ENCODE results near the gene PCSK4. TPM values are rescaled to one million over a fixed set of nuclear protein-coding genes. Genes with fewer than 3 reads are reported as not detected.

The PCSK4 gene
- total and polyA plus RNA-seq, 2 of the 4 experiments (the other 2 are of a cell fraction) = 0.72 to 1.7 TPM

GRCh38 chr19:1528596-1529429, 38.7 kb upstream of the PCSK4 start:
- Histone ChIP-seq H2AK5ac (ENCODE audit: low read depth, low read length) (no peak overlapping the region), H3K18ac (ENCODE audit: low read depth, low read length) (no peak overlapping the region), H3K27ac (ENCODE audit: insufficient read depth, low read length) (no peak overlapping the region), H3K4me1 (ENCODE audit: control insufficient read depth, insufficient read depth, low read length) (no peaks in the 10 kb centered on the region; the same call in 1 of the 2 replicates), H3K14ac (replicated peaks; ENCODE audit: low read depth, low read length) (no peak overlapping the region), H4K91ac (ENCODE audit: insufficient read depth, low read depth, low read length) (no peak overlapping the region), H4K5ac (ENCODE audit: low read depth, low read length) (no peak overlapping the region), H3K27me3 (ENCODE audit: control insufficient read depth, insufficient read depth, low read length) (peaks cover 18% of the 10 kb centered on the region), H2BK20ac (ENCODE audit: low read depth, low read length) (no peak overlapping the region), H2AK9ac (replicated peaks; ENCODE audit: low read depth, low read length, poor library complexity) (no peak overlapping the region), H3K79me1 (ENCODE audit: low read depth in 1 of 2, low read length in 2 of 2) (no peaks in the 10 kb centered on the region), H2AFZ (replicated peaks; ENCODE audit: low read length, poor library complexity) (no peak overlapping the region), H4K20me1 (ENCODE audit: insufficient read depth, low read length) (peaks cover 7% of the 10 kb centered on the region; the same call in 1 of the 2 replicates), H3K9me1 (ENCODE audit: insufficient read depth, low read length) (peaks cover 4% of the 10 kb centered on the region; the same call in 1 of the 2 replicates), H3K4me3 (ENCODE audit: insufficient read depth, low read depth, low read length) (no peak overlapping the region), H3K56ac (ENCODE audit: extremely low read depth, insufficient read depth, low read length) (no peak overlapping the region), H3K23ac (ENCODE audit: low read depth, low read length) (no peak overlapping the region), H3K4ac (ENCODE audit: low read depth, low read length) (no peak overlapping the region), H4K8ac (ENCODE audit: low read depth in 2 of 2, low read length in 2 of 2) (no peak overlapping the region), H3K9me3 (ENCODE audit: control insufficient read depth, insufficient read depth, low read length) (no peaks in the 10 kb centered on the region), H3K9ac (ENCODE audit: low read depth, low read length) (no peak overlapping the region), H2BK15ac (ENCODE audit: low read depth, low read length) (no peak overlapping the region), H3K4me2 (ENCODE audit: low read depth, low read length) (no peak overlapping the region), H2BK120ac (ENCODE audit: low read depth, low read length) (no peak overlapping the region), H2BK5ac (ENCODE audit: low read depth, low read length, poor library complexity, severe bottlenecking) (no peak overlapping the region), H3K36me3 (ENCODE audit: control insufficient read depth, insufficient read depth, low read length) (no peaks in the 10 kb centered on the region)
- BruUV-seq (replicated peaks) = no TSS peak
- ChIA-PET POLR2A (ENCODE audit: unreplicated experiment) (no interaction called here), CTCF (no interaction called here)
- dilution Hi-C loops (cut with HindIII; ENCODE audit: low sequenced_read_pairs, unreplicated experiment) (no loop called here), intact Hi-C loops (cut with micrococcal nuclease) (no loop called here), in situ Hi-C loops (cut with MboI; ENCODE audit: low sequenced_read_pairs) (loop anchor here (25.0 kb wide), 1 partner anchor 258 kb away; no protein-coding TSS in a partner anchor)
- 76% methylated on average over 10 of the region's 23 CpGs; no CpG with 5 or more reads in 1 of the 2 experiments for WGBS, 2 experiments (ENCODE audit: extremely low coverage in 2 of 2, insufficient read length in 1 of 2)
- ATAC-seq (ENCODE audit: low read depth) = no peak
- no peak for DNase-seq
- TF ChIP-seq, protein P1, sequence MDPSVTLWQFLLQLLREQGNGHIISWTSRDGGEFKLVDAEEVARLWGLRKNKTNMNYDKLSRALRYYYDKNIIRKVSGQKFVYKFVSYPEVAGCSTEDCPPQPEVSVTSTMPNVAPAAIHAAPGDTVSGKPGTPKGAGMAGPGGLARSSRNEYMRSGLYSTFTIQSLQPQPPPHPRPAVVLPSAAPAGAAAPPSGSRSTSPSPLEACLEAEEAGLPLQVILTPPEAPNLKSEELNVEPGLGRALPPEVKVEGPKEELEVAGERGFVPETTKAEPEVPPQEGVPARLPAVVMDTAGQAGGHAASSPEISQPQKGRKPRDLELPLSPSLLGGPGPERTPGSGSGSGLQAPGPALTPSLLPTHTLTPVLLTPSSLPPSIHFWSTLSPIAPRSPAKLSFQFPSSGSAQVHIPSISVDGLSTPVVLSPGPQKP (IDR thresholded peaks at IDR 0.05; ENCODE audit: borderline replicate concordance, low read depth, low read length) = no peak
- TF ChIP-seq MAFK (IDR thresholded peaks at IDR 0.05; ENCODE audit: low read depth, low read length) (no peak), FOS (IDR thresholded peaks at IDR 0.05; ENCODE audit: low read depth, low read length) (no peak), CHD1 (IDR thresholded peaks at IDR 0.05; ENCODE audit: low read depth, low read length) (no peak), CEBPB (IDR thresholded peaks at IDR 0.05; ENCODE audit: low read depth, low read length) (no peak), MXI1 (IDR thresholded peaks at IDR 0.05; ENCODE audit: borderline replicate concordance, low read depth, low read length) (no peak), CTCF (conservative IDR thresholded peaks at IDR 0.05; ENCODE audit: low read depth, low read length) (no peak), RAD21 (IDR thresholded peaks at IDR 0.05; ENCODE audit: low read length) (no peak), SMC3 (IDR thresholded peaks at IDR 0.05; ENCODE audit: low read depth, low read length) (no peak)
- TF ChIP-seq, protein P2, sequence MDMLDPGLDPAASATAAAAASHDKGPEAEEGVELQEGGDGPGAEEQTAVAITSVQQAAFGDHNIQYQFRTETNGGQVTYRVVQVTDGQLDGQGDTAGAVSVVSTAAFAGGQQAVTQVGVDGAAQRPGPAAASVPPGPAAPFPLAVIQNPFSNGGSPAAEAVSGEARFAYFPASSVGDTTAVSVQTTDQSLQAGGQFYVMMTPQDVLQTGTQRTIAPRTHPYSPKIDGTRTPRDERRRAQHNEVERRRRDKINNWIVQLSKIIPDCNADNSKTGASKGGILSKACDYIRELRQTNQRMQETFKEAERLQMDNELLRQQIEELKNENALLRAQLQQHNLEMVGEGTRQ (IDR thresholded peaks at IDR 0.05; ENCODE audit: low read depth, low read length) = no peak

All from IMR-90 (cell line).